Endothelial cell (in vitro differentiated cells): ENCODE measurements around the gene ZFX. TPM values are rescaled to one million over a fixed set of nuclear protein-coding genes. Genes with fewer than 3 reads are reported as not detected.

Experiments used
- DNase-seq: peaks from one replicate; pipeline ENCODE4 v3.0.0; 2021; ENCODE audit warnings: low spot score
- H3K27ac Mint-ChIP-seq: one replicate; pipeline ENCODE4 v1.8.0; 2021; ENCODE audit warnings: mixed read lengths, inconsistent platforms; ENCODE audit not compliant: unreplicated experiment
- H3K27me3 Mint-ChIP-seq: one replicate; pipeline ENCODE4 v1.8.0; 2021; ENCODE audit warnings: mild to moderate bottlenecking, moderate library complexity, mixed read lengths, inconsistent platforms; ENCODE audit not compliant: unreplicated experiment
- H3K36me3 Mint-ChIP-seq: one replicate; pipeline ENCODE4 v1.8.0; 2021; ENCODE audit warnings: mild to moderate bottlenecking, low read depth, mixed read lengths, inconsistent platforms; ENCODE audit not compliant: unreplicated experiment
- H3K4me1 Mint-ChIP-seq: one replicate; pipeline ENCODE4 v1.8.0; 2021; ENCODE audit warnings: mild to moderate bottlenecking, mixed read lengths, inconsistent platforms; ENCODE audit not compliant: unreplicated experiment
- H3K4me3 Mint-ChIP-seq: one replicate; pipeline ENCODE4 v1.8.0; 2021; ENCODE audit warnings: mild to moderate bottlenecking, mixed read lengths, inconsistent platforms; ENCODE audit not compliant: unreplicated experiment
- H3K9me3 Mint-ChIP-seq: one replicate; pipeline ENCODE4 v1.8.0; 2021; ENCODE audit warnings: mixed read lengths, inconsistent platforms; ENCODE audit not compliant: unreplicated experiment
- long read RNA-seq: library from polyadenylated mRNA; unstranded; transcript quantifications from one replicate; pipeline ENCODE4 v2.0.0, GENCODE V29; 2020; ENCODE audit not compliant: unreplicated experiment
- total RNA-seq: library from RNA; stranded (reverse); fragmentation: NEBNext Ultra II Directional; extraction: Animal tissue kit (Norgen Biotek cat#: 25700); gene quantifications from one replicate; pipeline ENCODE4 v1.2.1, GENCODE V29; 2021; ENCODE audit not compliant: unreplicated experiment
- TF ChIP-seq, protein P1 (sequence below): fragments of 200-600 bp; sonication (generic); IDR thresholded peaks from one replicate; pipeline ENCODE4 v1.5.0; 2021; ENCODE audit warnings: antibody characterized with exemption; ENCODE audit not compliant: unreplicated experiment

ZFX gene
- total RNA-seq: 40.0 TPM
- long read RNA-seq, partial matches to known transcripts: 4 of 7 reads
- long read RNA-seq, other reads (novel, unspliced or antisense): 3 of 7 reads

DNA sequence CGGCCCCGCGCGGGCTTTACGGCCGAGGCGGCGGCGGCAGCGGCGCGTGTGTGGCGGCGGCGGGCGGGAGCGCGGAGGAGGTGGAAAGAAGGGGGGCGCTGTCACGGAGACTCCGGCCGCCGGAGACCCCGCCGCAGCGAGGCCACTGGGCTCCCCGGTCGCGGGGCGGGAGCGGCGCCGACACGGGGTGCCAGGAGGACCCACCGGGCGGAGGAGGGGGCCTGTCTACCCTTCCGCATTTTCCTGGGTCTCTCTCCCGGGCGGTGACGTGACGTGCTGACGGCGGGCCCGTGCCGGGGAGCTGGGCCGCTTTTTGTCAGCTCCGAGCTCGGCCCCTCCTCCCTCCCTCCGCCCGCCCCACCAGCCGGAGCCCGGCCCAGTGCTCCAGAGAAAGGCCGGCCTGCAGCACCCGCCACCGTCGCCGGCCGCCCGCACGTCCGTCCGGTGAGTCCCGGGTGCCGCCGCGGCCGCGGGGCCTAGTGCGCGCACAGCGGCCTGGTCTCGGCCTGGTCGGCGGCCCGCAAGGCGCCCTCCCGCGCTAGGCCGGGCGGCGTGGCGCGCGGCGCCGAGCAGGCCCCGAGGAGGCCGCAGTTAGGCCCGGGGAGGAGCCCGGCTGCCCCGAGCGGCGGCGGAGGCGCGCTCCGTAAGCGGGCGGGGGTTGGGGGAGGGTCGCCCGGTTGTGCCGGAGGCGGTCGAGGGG lies at the start of gene ZFX:
TSS of gene ZFX (plus strand) at position 379 of the 700 bp plus-strand sequence. CDS start 23,014 bp downstream, outside the sequence.
- Mint-ChIP-seq H3K4me3 (peak within 1 kb of the TSS; percentile 95), H3K36me3 (no peaks in the 10 kb centered on the region), H3K27ac (peak within 1 kb of the TSS; percentile 92), H3K4me1 (peaks cover 26% of the 10 kb centered on the region), H3K27me3 (peaks cover 6% of the 10 kb centered on the region), H3K9me3 (no peaks in the 10 kb centered on the region)
- DNase-seq: peak; percentile 40
- TF ChIP-seq, protein P1, sequence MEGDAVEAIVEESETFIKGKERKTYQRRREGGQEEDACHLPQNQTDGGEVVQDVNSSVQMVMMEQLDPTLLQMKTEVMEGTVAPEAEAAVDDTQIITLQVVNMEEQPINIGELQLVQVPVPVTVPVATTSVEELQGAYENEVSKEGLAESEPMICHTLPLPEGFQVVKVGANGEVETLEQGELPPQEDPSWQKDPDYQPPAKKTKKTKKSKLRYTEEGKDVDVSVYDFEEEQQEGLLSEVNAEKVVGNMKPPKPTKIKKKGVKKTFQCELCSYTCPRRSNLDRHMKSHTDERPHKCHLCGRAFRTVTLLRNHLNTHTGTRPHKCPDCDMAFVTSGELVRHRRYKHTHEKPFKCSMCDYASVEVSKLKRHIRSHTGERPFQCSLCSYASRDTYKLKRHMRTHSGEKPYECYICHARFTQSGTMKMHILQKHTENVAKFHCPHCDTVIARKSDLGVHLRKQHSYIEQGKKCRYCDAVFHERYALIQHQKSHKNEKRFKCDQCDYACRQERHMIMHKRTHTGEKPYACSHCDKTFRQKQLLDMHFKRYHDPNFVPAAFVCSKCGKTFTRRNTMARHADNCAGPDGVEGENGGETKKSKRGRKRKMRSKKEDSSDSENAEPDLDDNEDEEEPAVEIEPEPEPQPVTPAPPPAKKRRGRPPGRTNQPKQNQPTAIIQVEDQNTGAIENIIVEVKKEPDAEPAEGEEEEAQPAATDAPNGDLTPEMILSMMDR: no peak

GRCh38 chrX:24100713-24101112 lies 48.8 kb upstream of the ZFX start:
- H3K27me3 Mint-ChIP-seq: no peaks in the 10 kb centered on the region
- peaks cover 6% of the 10 kb centered on the region for H3K4me1 Mint-ChIP-seq
- no peak for DNase-seq

GRCh38 chrX:24110069-24110468 lies 39.5 kb upstream of the ZFX start:
- TF ChIP-seq, protein P1: no peak
- H3K36me3 Mint-ChIP-seq: no peaks in the 10 kb centered on the region
- H3K9me3 Mint-ChIP-seq: no peaks in the 10 kb centered on the region
- DNase-seq: no peak
- no peaks in the 10 kb centered on the region for H3K27me3 Mint-ChIP-seq
- no peak overlapping the region for H3K27ac Mint-ChIP-seq
- H3K4me3 Mint-ChIP-seq: no peak overlapping the region
- no peaks in the 10 kb centered on the region for H3K4me1 Mint-ChIP-seq

More at GRCh38 chrX:24100713-24101112, 48.8 kb upstream of the ZFX start:
- Mint-ChIP-seq H3K9me3 (no peaks in the 10 kb centered on the region), H3K36me3 (no peaks in the 10 kb centered on the region), H3K27ac (no peak overlapping the region), H3K4me3 (no peak overlapping the region)
- TF ChIP-seq, protein P1: no peak

- H3K4me3 Mint-ChIP-seq: no peak overlapping the region
- no peak for DNase-seq
- TF ChIP-seq, protein P1: no peak
- no peaks in the 10 kb centered on the region for H3K36me3 Mint-ChIP-seq
- no peak overlapping the region for H3K27ac Mint-ChIP-seq
- no peaks in the 10 kb centered on the region for H3K4me1 Mint-ChIP-seq
- no peaks in the 10 kb centered on the region for H3K27me3 Mint-ChIP-seq
- H3K9me3 Mint-ChIP-seq: no peaks in the 10 kb centered on the region
These were observed 36.3 kb upstream of the ZFX start for GRCh38 chrX:24113181-24113580.

DNA sequence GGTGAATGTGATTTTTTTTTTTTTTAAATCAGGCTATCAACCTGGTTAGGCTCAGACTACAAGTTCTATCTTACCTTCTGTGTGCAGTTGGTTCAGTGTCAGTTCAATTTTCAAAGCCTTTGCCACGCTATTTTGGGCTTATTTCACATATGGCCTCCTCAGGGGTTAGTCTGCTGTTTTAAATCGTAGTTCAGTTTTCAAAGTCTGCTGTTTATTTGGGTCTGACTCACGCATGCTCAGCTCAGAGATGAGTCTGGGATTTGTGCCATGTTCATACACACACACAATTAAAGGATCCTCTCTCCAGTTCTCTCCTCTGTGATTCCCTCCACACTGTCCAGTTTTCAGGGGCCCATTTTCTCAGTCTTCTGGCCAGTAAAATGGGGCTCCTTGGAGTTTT lies 32.3 kb upstream of the ZFX start:
- Mint-ChIP-seq H3K36me3 (no peaks in the 10 kb centered on the region), H3K27ac (no peak overlapping the region), H3K4me3 (no peak overlapping the region), H3K4me1 (no peaks in the 10 kb centered on the region), H3K27me3 (no peaks in the 10 kb centered on the region), H3K9me3 (no peaks in the 10 kb centered on the region)
- no peak for DNase-seq
- TF ChIP-seq, protein P1: no peak
